SK-N-SH treated with all-trans-retinoic acid at 6 μM for 48 hours (cell line): ENCODE data around the gene LEPR.
A peak's percentile ranks its signal among the peaks of the same experiment; 100 is the strongest.

Source experiments
- ATAC-seq: fragments of 200-7000 bp; cut with Tn5 transposase; 3 replicates; pipeline ENCODE4 v1.9.1; 2020; ENCODE audit warnings: mild to moderate bottlenecking, moderate library complexity
- ARNTL ChIP-seq: fragments of 450-650 bp; formaldehyde crosslinking; IDR thresholded peaks from 2 replicates; pipeline ENCODE4 v1.5.0; 2020; ENCODE audit warnings: low read depth, mild to moderate bottlenecking, moderate library complexity, borderline replicate concordance
- BACH2 ChIP-seq: fragments of 250-450 bp; sonication (Bioruptor Pico); IDR thresholded peaks from 2 replicates; pipeline ENCODE4 v1.9.0; 2021; ENCODE audit warnings: mild to moderate bottlenecking, borderline replicate concordance
- CREB5 ChIP-seq: fragments of 250-450 bp; sonication (Bioruptor Pico); IDR thresholded peaks from 2 replicates; pipeline ENCODE4 v1.5.1; 2020; ENCODE audit warnings: low read depth, mild to moderate bottlenecking, moderate library complexity
- CSDC2 ChIP-seq: fragments of 250-450 bp; sonication (Bioruptor Pico); IDR thresholded peaks from 2 replicates; pipeline ENCODE4 v1.5.0; 2020; ENCODE audit warnings: mild to moderate bottlenecking, moderate library complexity
- CSRNP3 ChIP-seq: fragments of 250-450 bp; sonication (Bioruptor Pico); IDR thresholded peaks from 2 replicates; pipeline ENCODE4 v1.5.1; 2021; ENCODE audit warnings: mild to moderate bottlenecking, moderate library complexity
- ISL1 ChIP-seq: fragments of 250-450 bp; sonication (Bioruptor Pico); IDR thresholded peaks from 2 replicates; pipeline ENCODE4 v2.1.2; 2022; ENCODE audit warnings: mild to moderate bottlenecking, moderate library complexity
- OSR1 ChIP-seq: fragments of 250-450 bp; sonication (Bioruptor Pico); IDR thresholded peaks from 2 replicates; pipeline ENCODE4 v1.8.0; 2022; ENCODE audit warnings: moderate library complexity, mild to moderate bottlenecking, inconsistent platforms
- RARB ChIP-seq: fragments of 250-450 bp; sonication (Bioruptor Pico); IDR thresholded peaks from 2 replicates; pipeline ENCODE4 v1.8.0; 2021; ENCODE audit warnings: mild to moderate bottlenecking, moderate library complexity
- SNAI2 ChIP-seq: fragments of 250-450 bp; sonication (Bioruptor Pico); IDR thresholded peaks from 2 replicates; pipeline ENCODE4 v1.5.0; 2020; ENCODE audit warnings: mild to moderate bottlenecking, moderate library complexity
- TCF4 ChIP-seq: fragments of 250-450 bp; sonication (Bioruptor Pico); IDR thresholded peaks from 2 replicates; pipeline ENCODE4 v1.8.0; 2021; ENCODE audit warnings: mild to moderate bottlenecking, moderate library complexity, borderline replicate concordance
- TOX ChIP-seq: fragments of 250-450 bp; sonication (Bioruptor Pico); IDR thresholded peaks from 2 replicates; pipeline ENCODE4 v1.8.0; 2021; ENCODE audit warnings: mild to moderate bottlenecking, moderate library complexity, borderline replicate concordance
- TSHZ2 ChIP-seq: fragments of 250-450 bp; sonication (Bioruptor Pico); IDR thresholded peaks from 2 replicates; pipeline ENCODE4 v1.5.0; 2020; ENCODE audit warnings: mild to moderate bottlenecking, moderate library complexity
- ZC3H10 ChIP-seq: fragments of 250-450 bp; sonication (Bioruptor Pico); IDR thresholded peaks from 2 replicates; pipeline ENCODE4 v1.5.1; 2021; ENCODE audit warnings: mild to moderate bottlenecking, moderate library complexity
- ZFP30 ChIP-seq: fragments of 450-650 bp; formaldehyde crosslinking; IDR thresholded peaks from 2 replicates; pipeline ENCODE4 v1.5.0; 2022; ENCODE audit warnings: mild to moderate bottlenecking, moderate library complexity
- ZNF565 ChIP-seq: fragments of 450-650 bp; formaldehyde crosslinking; conservative IDR thresholded peaks from 2 replicates; pipeline ENCODE4 v1.5.0; 2020; ENCODE audit warnings: low read depth, mild to moderate bottlenecking, moderate library complexity
- ZNF70 ChIP-seq: fragments of 450-650 bp; formaldehyde crosslinking; IDR thresholded peaks from 2 replicates; pipeline ENCODE4 v1.5.0; 2020; ENCODE audit warnings: mild to moderate bottlenecking, moderate library complexity
- ZNF8 ChIP-seq: fragments of 450-650 bp; formaldehyde crosslinking; IDR thresholded peaks from 2 replicates; pipeline ENCODE4 v1.5.0; 2020; ENCODE audit warnings: mild to moderate bottlenecking, moderate library complexity
- TF ChIP-seq, protein P1 (sequence below): fragments of 250-450 bp; sonication (Bioruptor Pico); IDR thresholded peaks from 2 replicates; pipeline ENCODE4 v1.8.0; 2021; ENCODE audit warnings: low read depth, mild to moderate bottlenecking, moderate library complexity, borderline replicate concordance
- TF ChIP-seq, protein P2 (sequence below): fragments of 250-450 bp; sonication (Bioruptor Pico); IDR thresholded peaks from 2 replicates; pipeline ENCODE4 v1.8.0; 2020; ENCODE audit warnings: mild to moderate bottlenecking, moderate library complexity, borderline replicate concordance

Gene LEPR

GRCh38 chr1:65393347-65393746, 27.1 kb upstream of the LEPR start:
- TF ChIP-seq SNAI2 (CRISPR knock-in tag) (no peak), ARNTL (CRISPR knock-in tag) (no peak), CSRNP3 (CRISPR knock-in tag) (no peak), TCF4 (CRISPR knock-in tag) (no peak), ZFP30 (CRISPR knock-in tag) (no peak), RARB (CRISPR knock-in tag) (no peak), TSHZ2 (CRISPR knock-in tag) (no peak), BACH2 (CRISPR knock-in tag) (no peak), ZNF565 (no peak), ZC3H10 (no peak)
- ATAC-seq, result peak; percentile 50

DNA sequence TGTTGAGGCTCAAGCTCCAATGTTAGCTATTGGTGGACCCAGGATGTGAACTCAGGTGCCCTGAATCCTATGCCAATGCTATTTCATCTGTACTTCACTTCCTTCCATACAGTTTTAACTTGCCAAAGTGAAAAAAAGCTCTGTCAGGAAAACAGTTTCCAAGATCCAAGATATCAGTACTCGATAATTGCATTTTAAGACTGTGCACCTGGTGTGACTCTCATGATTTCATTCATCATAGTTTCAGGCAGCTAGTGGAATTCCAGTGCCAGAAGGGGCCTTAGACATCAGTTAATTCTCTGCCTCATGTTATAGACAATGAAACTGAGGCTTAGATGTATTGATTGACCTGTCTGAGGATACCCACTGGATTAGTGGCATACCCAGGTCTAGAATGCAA, 26.5 kb upstream of the LEPR start:
- TF ChIP-seq RARB (CRISPR knock-in tag), result no peak
- no peak for TF ChIP-seq ZNF8 (CRISPR knock-in tag)
- no peak for TF ChIP-seq ARNTL (CRISPR knock-in tag)
- TF ChIP-seq, protein P1, sequence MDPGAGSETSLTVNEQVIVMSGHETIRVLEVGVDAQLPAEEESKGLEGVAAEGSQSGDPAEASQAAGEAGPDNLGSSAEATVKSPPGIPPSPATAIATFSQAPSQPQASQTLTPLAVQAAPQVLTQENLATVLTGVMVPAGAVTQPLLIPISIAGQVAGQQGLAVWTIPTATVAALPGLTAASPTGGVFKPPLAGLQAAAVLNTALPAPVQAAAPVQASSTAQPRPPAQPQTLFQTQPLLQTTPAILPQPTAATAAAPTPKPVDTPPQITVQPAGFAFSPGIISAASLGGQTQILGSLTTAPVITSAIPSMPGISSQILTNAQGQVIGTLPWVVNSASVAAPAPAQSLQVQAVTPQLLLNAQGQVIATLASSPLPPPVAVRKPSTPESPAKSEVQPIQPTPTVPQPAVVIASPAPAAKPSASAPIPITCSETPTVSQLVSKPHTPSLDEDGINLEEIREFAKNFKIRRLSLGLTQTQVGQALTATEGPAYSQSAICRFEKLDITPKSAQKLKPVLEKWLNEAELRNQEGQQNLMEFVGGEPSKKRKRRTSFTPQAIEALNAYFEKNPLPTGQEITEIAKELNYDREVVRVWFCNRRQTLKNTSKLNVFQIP (CRISPR knock-in tag), result no peak
- no peak for TF ChIP-seq BACH2 (CRISPR knock-in tag)
- TF ChIP-seq CSDC2 (CRISPR knock-in tag), result no peak
- TF ChIP-seq TOX, result no peak
- no peak for TF ChIP-seq TSHZ2 (CRISPR knock-in tag)
- no peak for TF ChIP-seq CREB5 (CRISPR knock-in tag)
- TF ChIP-seq ZNF70 (CRISPR knock-in tag), result no peak
- TF ChIP-seq OSR1 (CRISPR knock-in tag), result no peak
- TF ChIP-seq ISL1 (CRISPR knock-in tag), result no peak
- ATAC-seq, result no peak

GRCh38 chr1:65395887-65396612, 24.4 kb upstream of the LEPR start:
- ATAC-seq, result no peak
- no peak for TF ChIP-seq ZC3H10
- no peak for TF ChIP-seq TSHZ2 (CRISPR knock-in tag)
- no peak for TF ChIP-seq OSR1 (CRISPR knock-in tag)
- TF ChIP-seq TOX, result no peak
- TF ChIP-seq, protein P1 (CRISPR knock-in tag), result no peak
- TF ChIP-seq CSDC2 (CRISPR knock-in tag), result no peak
- no peak for TF ChIP-seq ZNF565
- TF ChIP-seq, protein P2, sequence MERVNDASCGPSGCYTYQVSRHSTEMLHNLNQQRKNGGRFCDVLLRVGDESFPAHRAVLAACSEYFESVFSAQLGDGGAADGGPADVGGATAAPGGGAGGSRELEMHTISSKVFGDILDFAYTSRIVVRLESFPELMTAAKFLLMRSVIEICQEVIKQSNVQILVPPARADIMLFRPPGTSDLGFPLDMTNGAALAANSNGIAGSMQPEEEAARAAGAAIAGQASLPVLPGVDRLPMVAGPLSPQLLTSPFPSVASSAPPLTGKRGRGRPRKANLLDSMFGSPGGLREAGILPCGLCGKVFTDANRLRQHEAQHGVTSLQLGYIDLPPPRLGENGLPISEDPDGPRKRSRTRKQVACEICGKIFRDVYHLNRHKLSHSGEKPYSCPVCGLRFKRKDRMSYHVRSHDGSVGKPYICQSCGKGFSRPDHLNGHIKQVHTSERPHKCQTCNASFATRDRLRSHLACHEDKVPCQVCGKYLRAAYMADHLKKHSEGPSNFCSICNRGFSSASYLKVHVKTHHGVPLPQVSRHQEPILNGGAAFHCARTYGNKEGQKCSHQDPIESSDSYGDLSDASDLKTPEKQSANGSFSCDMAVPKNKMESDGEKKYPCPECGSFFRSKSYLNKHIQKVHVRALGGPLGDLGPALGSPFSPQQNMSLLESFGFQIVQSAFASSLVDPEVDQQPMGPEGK (CRISPR knock-in tag), result no peak
